Cardiac muscle cell (in vitro differentiated cells and primary cell): Measurements from ENCODE around the gene IAPP. TPM values are rescaled to one million over a fixed set of nuclear protein-coding genes. Genes with fewer than 3 reads are reported as not detected.

Source experiments
- DNase-seq, 2 donors: peaks; one replicate each; pipeline versions ENCODE4 v3.0.0 to v3.0.0-alpha.2; 2010 to 2017; ENCODE audit warnings: low read depth in 1 of 2, low spot score in 1 of 2
- H3K27ac ChIP-seq: fragments of 200-600 bp; sonication (generic); 2 replicates; pipeline ENCODE4 v1.5.1; 2016
- H3K27me3 ChIP-seq: fragments of 200-600 bp; sonication (generic); 2 replicates; pipeline ENCODE4 v1.6.0; 2016; ENCODE audit warnings: control low read depth
- H3K36me3 ChIP-seq: fragments of 200-600 bp; sonication (generic); 2 replicates; pipeline ENCODE4 v1.5.1; 2016; ENCODE audit warnings: control low read depth
- H3K4me1 ChIP-seq: fragments of 200-600 bp; sonication (generic); 2 replicates; pipeline ENCODE4 v1.8.1; 2017; ENCODE audit warnings: low read depth, mild to moderate bottlenecking, mixed run types
- H3K4me3 ChIP-seq: fragments of 200-600 bp; sonication (generic); 2 replicates; pipeline ENCODE4 v1.5.1; 2016; ENCODE audit warnings: mild to moderate bottlenecking
- H3K9me3 ChIP-seq: fragments of 200-600 bp; sonication (generic); 2 replicates; pipeline ENCODE4 v1.5.1; 2017; ENCODE audit warnings: low read depth, mild to moderate bottlenecking, control low read depth
- polyA plus RNA-seq: library from polyadenylated mRNA; unstranded; fragments of >200 nt; fragmentation: Nextera tagmentation; extraction: Ambion mirVana; gene quantifications from 2 replicates; pipeline ENCODE4 v1.2.1, GENCODE V29; 2016
- total RNA-seq: library from RNA; depleted of rRNA; stranded (reverse); fragments of >200 nt; gene quantifications from 2 replicates; pipeline ENCODE4 v1.2.3, GENCODE V29; 2016
- TF ChIP-seq, protein P1 (sequence below): IDR thresholded peaks from 2 replicates; pipeline ENCODE4 v1.5.1; 2012; ENCODE audit warnings: low read depth, mild to moderate bottlenecking, low read length

Gene IAPP
- total and polyA plus RNA-seq, 2 experiments from 2014 or later, result 0.09 TPM; not detected in 1

DNA sequence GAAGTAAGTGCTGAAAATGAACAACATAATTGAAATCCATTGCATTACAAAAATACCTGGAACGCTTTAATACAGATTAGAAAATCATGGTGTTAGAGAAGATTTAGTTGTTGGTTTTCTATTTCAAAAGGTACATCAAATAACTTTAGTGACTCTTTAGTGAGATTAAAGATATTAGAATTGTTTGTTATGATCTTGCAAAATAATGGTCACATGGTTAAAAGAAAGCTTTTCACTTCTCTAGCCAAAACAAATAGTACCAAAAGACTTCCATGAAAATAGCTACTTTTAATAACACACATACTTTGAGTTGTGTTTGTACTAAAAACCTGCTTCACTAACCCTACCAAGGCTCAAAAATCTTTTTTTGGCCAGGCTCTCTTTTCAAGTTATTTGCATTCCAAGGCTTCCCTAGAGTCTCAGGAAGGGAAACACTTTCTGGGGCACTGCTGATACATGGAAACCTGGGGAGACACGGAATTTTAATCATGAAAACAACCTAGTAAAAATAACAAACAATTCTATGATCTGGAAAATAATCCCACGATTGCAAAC, 37.9 kb upstream of the IAPP start, which contains the start of gene SLCO1A2:
Gene SLCO1A2, minus strand, starts transcription at position 147 of the 555 bp plus-strand sequence. CDS start 270 bp downstream, outside the sequence.
- Histone ChIP-seq H3K4me3 (no peak within 1 kb of the TSS), H3K36me3 (no peaks in the 10 kb centered on the region), H3K4me1 (no peaks in the 10 kb centered on the region), H3K27ac (no peak within 1 kb of the TSS), H3K9me3 (no peaks in the 10 kb centered on the region), H3K27me3 (no peaks in the 10 kb centered on the region)
- no peak for DNase-seq
- TF ChIP-seq, protein P1, sequence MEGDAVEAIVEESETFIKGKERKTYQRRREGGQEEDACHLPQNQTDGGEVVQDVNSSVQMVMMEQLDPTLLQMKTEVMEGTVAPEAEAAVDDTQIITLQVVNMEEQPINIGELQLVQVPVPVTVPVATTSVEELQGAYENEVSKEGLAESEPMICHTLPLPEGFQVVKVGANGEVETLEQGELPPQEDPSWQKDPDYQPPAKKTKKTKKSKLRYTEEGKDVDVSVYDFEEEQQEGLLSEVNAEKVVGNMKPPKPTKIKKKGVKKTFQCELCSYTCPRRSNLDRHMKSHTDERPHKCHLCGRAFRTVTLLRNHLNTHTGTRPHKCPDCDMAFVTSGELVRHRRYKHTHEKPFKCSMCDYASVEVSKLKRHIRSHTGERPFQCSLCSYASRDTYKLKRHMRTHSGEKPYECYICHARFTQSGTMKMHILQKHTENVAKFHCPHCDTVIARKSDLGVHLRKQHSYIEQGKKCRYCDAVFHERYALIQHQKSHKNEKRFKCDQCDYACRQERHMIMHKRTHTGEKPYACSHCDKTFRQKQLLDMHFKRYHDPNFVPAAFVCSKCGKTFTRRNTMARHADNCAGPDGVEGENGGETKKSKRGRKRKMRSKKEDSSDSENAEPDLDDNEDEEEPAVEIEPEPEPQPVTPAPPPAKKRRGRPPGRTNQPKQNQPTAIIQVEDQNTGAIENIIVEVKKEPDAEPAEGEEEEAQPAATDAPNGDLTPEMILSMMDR, result no peak

DNA sequence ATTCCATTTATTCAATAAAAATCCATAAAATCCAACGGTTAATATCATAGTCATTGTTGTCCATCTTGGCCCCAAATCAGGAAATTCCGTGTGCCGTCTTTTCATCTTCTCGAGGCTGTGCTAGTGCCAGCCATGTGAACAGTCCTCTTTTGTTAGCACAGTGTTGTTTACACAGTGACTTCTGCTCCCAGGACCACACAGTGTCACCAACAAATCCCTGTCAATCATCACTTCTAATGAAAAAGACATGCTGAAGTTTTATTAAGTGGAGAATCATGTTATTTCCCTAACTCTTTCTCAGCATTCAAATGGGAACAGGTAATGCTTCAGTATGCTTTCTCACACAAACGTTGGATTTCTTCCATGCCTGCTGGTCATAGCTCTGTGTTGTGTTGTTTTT, 36.0 kb upstream of the IAPP start:
- DNase-seq, result no peak
- Histone ChIP-seq H3K36me3 (no peaks in the 10 kb centered on the region), H3K27me3 (no peaks in the 10 kb centered on the region), H3K4me1 (no peaks in the 10 kb centered on the region), H3K4me3 (no peak overlapping the region), H3K27ac (no peak overlapping the region), H3K9me3 (no peaks in the 10 kb centered on the region)
- TF ChIP-seq, protein P1, result no peak

DNA sequence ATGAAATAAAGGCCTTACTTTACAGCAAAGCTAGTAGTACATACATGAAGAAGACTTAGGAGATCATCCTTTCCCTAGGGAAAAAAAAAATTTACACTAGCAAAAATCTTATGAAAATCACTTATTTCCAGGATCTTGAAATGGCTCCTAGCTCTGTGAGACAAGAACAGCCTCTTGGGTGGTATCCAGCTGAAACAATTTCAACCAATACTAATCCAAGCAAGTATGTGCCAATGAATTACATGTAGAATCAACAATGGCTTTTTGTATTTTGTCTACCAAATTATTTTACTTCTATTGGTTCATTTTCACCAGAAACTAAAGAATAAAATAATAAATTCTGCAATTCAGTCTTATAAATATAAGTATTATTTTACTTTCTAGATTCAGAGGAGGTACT, 35.2 kb upstream of the IAPP start:
- H3K4me1 ChIP-seq, result no peaks in the 10 kb centered on the region
- H3K27me3 ChIP-seq, result no peaks in the 10 kb centered on the region
- DNase-seq, result no peak
- H3K27ac ChIP-seq, result no peak overlapping the region
- no peaks in the 10 kb centered on the region for H3K36me3 ChIP-seq
- no peak overlapping the region for H3K4me3 ChIP-seq
- TF ChIP-seq, protein P1, result no peak
- H3K9me3 ChIP-seq, result no peaks in the 10 kb centered on the region

DNA sequence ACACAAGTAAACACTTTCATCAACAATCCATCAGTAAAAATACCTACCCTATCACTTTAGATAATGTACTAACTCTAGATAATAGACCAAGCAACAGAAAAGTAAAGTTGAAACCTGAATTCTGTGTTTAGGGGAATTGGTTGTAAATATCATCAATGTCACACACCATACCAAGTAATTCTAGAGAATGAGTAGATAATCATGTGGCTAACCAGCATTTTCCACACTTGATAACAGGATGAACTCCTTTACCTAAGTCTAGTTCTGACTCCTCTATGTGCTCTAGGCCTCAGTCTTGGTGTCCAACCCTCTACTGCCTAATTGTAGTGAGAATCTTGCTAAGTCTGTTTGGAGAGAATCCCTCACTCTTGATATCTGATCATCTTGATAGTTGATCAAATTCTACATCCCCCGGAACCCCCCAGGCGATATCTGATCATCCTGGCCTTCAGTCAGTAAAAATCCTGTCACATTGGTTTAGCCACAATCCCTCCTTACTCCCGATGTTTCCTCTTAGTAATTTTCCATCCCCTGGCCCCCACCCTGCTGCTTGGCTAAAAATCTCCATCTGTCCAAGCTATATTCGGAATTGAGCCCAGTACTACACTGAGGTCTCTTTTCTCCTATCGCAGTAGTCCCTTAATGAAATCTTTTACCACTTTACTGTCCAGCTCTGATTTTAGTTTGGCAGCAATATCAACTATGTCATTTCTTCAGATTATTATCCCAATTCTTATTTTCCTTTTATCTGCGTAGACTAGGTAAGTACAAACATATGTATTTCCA, 34.5 kb upstream of the IAPP start:
- no peak overlapping the region for H3K27ac ChIP-seq
- no peaks in the 10 kb centered on the region for H3K27me3 ChIP-seq
- TF ChIP-seq, protein P1, result no peak
- no peaks in the 10 kb centered on the region for H3K9me3 ChIP-seq
- DNase-seq, result no peak
- H3K4me3 ChIP-seq, result no peak overlapping the region
- H3K4me1 ChIP-seq, result no peaks in the 10 kb centered on the region
- H3K36me3 ChIP-seq, result no peaks in the 10 kb centered on the region

DNA sequence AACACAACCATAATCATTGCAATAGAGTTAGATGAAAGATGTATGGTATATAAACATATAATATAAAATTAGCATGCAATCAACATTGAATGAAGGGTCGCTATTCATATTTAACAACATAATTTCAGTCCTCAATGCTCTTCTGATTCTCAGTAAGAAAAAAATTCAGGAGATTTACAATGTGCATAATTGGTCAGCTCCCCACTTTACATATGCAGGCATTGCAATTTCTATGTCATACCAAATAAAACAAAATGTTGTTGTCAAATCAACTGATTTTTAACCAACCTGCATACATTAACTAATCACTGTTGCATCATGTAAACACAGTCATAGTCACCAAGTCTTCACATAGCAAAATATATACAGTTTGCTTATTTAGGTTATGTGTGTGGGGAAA, 32.8 kb upstream of the IAPP start:
- DNase-seq, result no peak
- Histone ChIP-seq H3K27me3 (no peaks in the 10 kb centered on the region), H3K27ac (no peak overlapping the region), H3K4me1 (no peaks in the 10 kb centered on the region), H3K4me3 (no peak overlapping the region), H3K36me3 (no peaks in the 10 kb centered on the region), H3K9me3 (no peaks in the 10 kb centered on the region)
- TF ChIP-seq, protein P1, result no peak
